Measurements from ENCODE around the gene TLR10. TPM values are rescaled to one million over a fixed set of nuclear protein-coding genes. Genes with fewer than 3 reads are reported as not detected.

TLR10 gene
- total RNA-seq, 1 donor from 2014 or later: 107 TPM

DNA sequence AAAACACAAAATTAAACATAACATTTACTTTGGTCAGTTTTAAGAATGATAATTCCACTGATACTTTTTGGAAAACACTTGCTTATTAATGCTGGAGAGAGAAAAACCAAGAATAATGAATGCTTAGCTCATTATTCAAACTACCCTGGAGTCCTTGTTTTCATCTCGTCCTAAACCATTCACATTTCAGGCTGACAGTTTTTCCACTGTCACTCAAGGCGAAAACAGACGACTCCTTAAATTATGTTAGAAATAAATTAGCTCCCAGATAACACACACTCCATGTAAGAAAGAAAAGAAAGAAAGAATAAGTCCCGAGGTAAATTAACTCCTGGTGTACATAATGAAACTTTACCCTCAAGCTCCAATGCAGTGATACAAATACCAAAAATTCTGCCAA lies 33.5 kb downstream of the TLR10 start:
- H3K4me3 Mint-ChIP-seq: no peak overlapping the region
- DNase-seq (no peak), ATAC-seq (ENCODE audit: low read depth) (no peak)
- intact Hi-C loops (cut with micrococcal nuclease): no loop called here
- peaks cover 15% of the 10 kb centered on the region for H3K9me3 Mint-ChIP-seq
- no peaks in the 10 kb centered on the region for H3K27me3 Mint-ChIP-seq
- CTCF ChIA-PET: interaction anchor here (1.4 kb wide), 1 partner anchor 10 kb away, joined by 4 read pairs; no protein-coding TSS in a partner anchor
- H3K36me3 Mint-ChIP-seq (ENCODE audit: low read depth): peaks cover 14% of the 10 kb centered on the region
- H3K4me1 Mint-ChIP-seq: peaks cover 7% of the 10 kb centered on the region
- no peak for TF ChIP-seq CTCF (IDR thresholded peaks at IDR 0.05)
- no peak overlapping the region for H3K27ac Mint-ChIP-seq
- POLR2A ChIA-PET: no interaction called here

DNA sequence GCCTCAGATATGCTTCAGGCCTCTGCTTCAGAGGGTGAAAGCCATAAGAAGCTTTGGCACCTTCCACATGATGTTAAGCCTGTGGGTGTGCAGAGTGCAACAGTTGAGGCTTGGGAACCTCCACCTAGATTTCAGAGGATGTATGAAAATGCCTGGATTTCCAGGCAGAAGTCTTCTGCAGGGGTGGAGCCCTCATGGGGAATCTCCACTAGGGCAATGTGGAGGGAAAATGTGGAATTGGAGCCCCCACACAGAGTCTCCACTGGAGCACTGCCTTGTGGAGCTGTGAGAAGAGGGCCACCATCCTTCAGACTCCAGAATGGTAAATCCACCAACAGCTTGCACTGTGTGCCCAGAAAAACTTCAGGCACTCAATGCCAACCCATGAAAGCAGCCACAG lies 35.2 kb downstream of the TLR10 start:
- peaks cover 18% of the 10 kb centered on the region for H3K4me1 Mint-ChIP-seq
- CTCF ChIA-PET: no interaction called here
- POLR2A ChIA-PET: no interaction called here
- TF ChIP-seq CTCF (IDR thresholded peaks at IDR 0.05): no peak
- H3K27me3 Mint-ChIP-seq: no peaks in the 10 kb centered on the region
- peaks cover 14% of the 10 kb centered on the region for H3K36me3 Mint-ChIP-seq (ENCODE audit: low read depth)
- intact Hi-C loops (cut with micrococcal nuclease): no loop called here
- peaks cover 15% of the 10 kb centered on the region for H3K9me3 Mint-ChIP-seq
- ATAC-seq (ENCODE audit: low read depth) (no peak), DNase-seq (no peak)
- no peak overlapping the region for H3K27ac Mint-ChIP-seq
- H3K4me3 Mint-ChIP-seq: no peak overlapping the region

- Mint-ChIP-seq H3K4me1 (peaks cover 11% of the 10 kb centered on the region), H3K4me3 (no peak overlapping the region), H3K27ac (no peak overlapping the region), H3K27me3 (no peaks in the 10 kb centered on the region), H3K36me3 (ENCODE audit: low read depth) (peaks cover 14% of the 10 kb centered on the region), H3K9me3 (peaks cover 15% of the 10 kb centered on the region)
- intact Hi-C loops (cut with micrococcal nuclease): no loop called here
- CTCF ChIA-PET: no interaction called here
- POLR2A ChIA-PET: interaction anchor here (0.7 kb wide), 2 partner anchors 11 to 115 kb away, joined by 3 to 4 read pairs; no protein-coding TSS in a partner anchor
- no peak for TF ChIP-seq CTCF (IDR thresholded peaks at IDR 0.05)
- ATAC-seq (ENCODE audit: low read depth): no peak
- DNase-seq: no peak
Observed at GRCh38 chr4:38745881-38746280, 36.9 kb downstream of the TLR10 start.

DNA sequence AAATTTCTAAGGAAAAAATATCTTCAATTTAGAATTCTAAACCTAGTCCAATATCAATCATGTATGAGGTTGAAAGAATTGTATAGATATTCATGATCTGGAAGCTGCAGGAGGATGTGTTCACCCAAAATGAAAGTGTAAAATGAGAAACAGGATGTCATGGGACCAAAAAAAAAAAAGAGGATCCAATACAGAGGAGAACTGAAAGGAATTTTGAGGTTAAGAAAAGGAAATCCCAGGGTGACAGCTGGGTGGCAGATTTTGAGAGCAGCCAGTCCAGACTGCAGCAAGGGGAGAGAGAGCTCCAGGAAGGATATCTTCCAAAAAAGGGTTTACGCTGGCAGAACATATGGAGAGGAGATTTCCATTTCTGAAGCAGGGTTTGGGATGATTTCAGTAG lies 38.9 kb downstream of the TLR10 start:
- CTCF ChIA-PET: interaction anchor here (1.1 kb wide), 1 partner anchor 423 kb away, joined by 4 read pairs; no protein-coding TSS in a partner anchor
- Mint-ChIP-seq H3K9me3 (peaks cover 15% of the 10 kb centered on the region), H3K36me3 (ENCODE audit: low read depth) (peaks cover 14% of the 10 kb centered on the region), H3K27me3 (no peaks in the 10 kb centered on the region), H3K27ac (peak overlapping the region; percentile 30), H3K4me3 (peak overlapping the region; percentile 29), H3K4me1 (peaks cover 11% of the 10 kb centered on the region)
- TF ChIP-seq CTCF (IDR thresholded peaks at IDR 0.05): no peak
- POLR2A ChIA-PET: interaction anchor here (0.9 kb wide), 1 partner anchor 13 kb away, joined by 6 read pairs; no protein-coding TSS in a partner anchor
- no peak for DNase-seq
- no peak for ATAC-seq (ENCODE audit: low read depth)
- intact Hi-C loops (cut with micrococcal nuclease): no loop called here

DNA sequence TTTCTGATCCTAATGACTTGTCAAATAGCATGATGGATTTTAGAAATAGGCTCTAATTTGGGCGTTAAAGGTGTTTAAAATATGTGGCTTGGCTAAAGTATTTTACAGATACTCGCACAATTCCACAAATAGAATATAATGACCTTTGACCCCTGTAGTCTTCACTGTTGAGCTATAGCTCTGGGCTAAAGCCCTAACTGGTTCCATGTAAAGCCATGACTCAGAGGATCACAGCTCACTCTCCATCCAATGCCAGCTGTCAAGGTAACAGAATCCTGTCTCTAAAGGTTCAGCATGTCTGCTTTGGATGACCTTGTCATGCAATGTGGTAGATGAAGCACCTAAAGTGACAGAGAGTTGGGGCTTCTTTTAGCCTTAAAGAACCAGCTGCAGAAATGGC lies 42.5 kb downstream of the TLR10 start:
- no peak overlapping the region for H3K27ac Mint-ChIP-seq
- H3K4me1 Mint-ChIP-seq: peaks cover 11% of the 10 kb centered on the region
- no peaks in the 10 kb centered on the region for H3K36me3 Mint-ChIP-seq (ENCODE audit: low read depth)
- no peak overlapping the region for H3K4me3 Mint-ChIP-seq
- no peak for ATAC-seq (ENCODE audit: low read depth)
- ChIA-PET POLR2A (no interaction called here), CTCF (interaction anchor here (1.3 kb wide), 1 partner anchor 560 kb away, joined by 5 read pairs; no protein-coding TSS in a partner anchor)
- DNase-seq: no peak
- intact Hi-C loops (cut with micrococcal nuclease): no loop called here
- TF ChIP-seq CTCF (IDR thresholded peaks at IDR 0.05): no peak
- no peaks in the 10 kb centered on the region for H3K27me3 Mint-ChIP-seq
- no peaks in the 10 kb centered on the region for H3K9me3 Mint-ChIP-seq
